HG02642 (cell line): ENCODE data around the gene SELPLG.
A peak's percentile ranks its signal among the peaks of the same experiment; 100 is the strongest.

Source experiments
- ATAC-seq: cut with Tn5 transposase; IDR thresholded peaks from one replicate; pipeline ENCODE4 v1.9.1; 2021; ENCODE audit warnings: mild to moderate bottlenecking; ENCODE audit not compliant: unreplicated experiment, poor library complexity

Gene SELPLG

GRCh38 chr12:108609537-108610335 lies 24.0 kb downstream of the SELPLG start:
- peak; percentile 52 for ATAC-seq

GRCh38 chr12:108608616-108609015 lies 25.1 kb downstream of the SELPLG start:
- no peak for ATAC-seq

- ATAC-seq: no peak
Observed at GRCh38 chr12:108607981-108608600, 25.6 kb downstream of the SELPLG start.

- ATAC-seq: no peak
Observed at GRCh38 chr12:108606492-108606891, 27.2 kb downstream of the SELPLG start.

- ATAC-seq: no peak
Observed at GRCh38 chr12:108605690-108606406, 27.8 kb downstream of the SELPLG start.

- no peak for ATAC-seq
Observed at GRCh38 chr12:108605000-108605689, 28.5 kb downstream of the SELPLG start.

- no peak for ATAC-seq
Observed at GRCh38 chr12:108604208-108604941, 29.3 kb downstream of the SELPLG start.

GRCh38 chr12:108603743-108604142 lies 30.0 kb downstream of the SELPLG start:
- ATAC-seq: no peak

GRCh38 chr12:108602976-108603704 lies 30.6 kb downstream of the SELPLG start:
- no peak for ATAC-seq

GRCh38 chr12:108602209-108602705 lies 31.4 kb downstream of the SELPLG start:
- ATAC-seq: no peak

GRCh38 chr12:108600702-108601007 lies 33.0 kb downstream of the SELPLG start:
- ATAC-seq: no peak

- no peak for ATAC-seq
Observed at GRCh38 chr12:108599948-108600701, 33.6 kb downstream of the SELPLG start.

- ATAC-seq: no peak
Observed at GRCh38 chr12:108599541-108599940, 34.2 kb downstream of the SELPLG start.

- no peak for ATAC-seq
Observed at GRCh38 chr12:108598553-108599250, 35.0 kb downstream of the SELPLG start.

GRCh38 chr12:108597559-108598471 lies 35.9 kb downstream of the SELPLG start, which contains the start of gene TMEM119:
TSS of gene TMEM119 (minus strand) at chr12:108598084. CDS start at chr12:108592383, 5,701 bp downstream.
- no peak for ATAC-seq

- no peak for ATAC-seq
Observed at GRCh38 chr12:108596854-108597558, 36.7 kb downstream of the SELPLG start.
